Fibroblast of skin of abdomen (primary cell): ENCODE measurements around the gene CUL7.
"Not testable (repeated sequence)": the region's sequence is repeated elsewhere in the genome, so short reads cannot be mapped to it uniquely, and the experiment has no call there.

ENCODE experiments used
- DNase-seq: peaks from one replicate; pipeline ENCODE4 v3.0.0-alpha.2; 2013

CUL7 gene

GRCh38 chr6:43013843-43014433 is 39.7 kb downstream of the CUL7 start, which contains the start of the genes KLHDC3 and MEA1:
Gene KLHDC3 (plus strand): TSS chr6:43014249. CDS start chr6:43017193, 2,944 bp downstream.
Gene MEA1 (minus strand): TSS chr6:43013946. CDS start chr6:43013813, 133 bp downstream.
- peak; percentile 100 for DNase-seq

- DNase-seq, result peak; percentile 16
These were observed 40.4 kb downstream of the CUL7 start for GRCh38 chr6:43013097-43013842.

GRCh38 chr6:43012364-43012763 is 41.3 kb downstream of the CUL7 start:
- DNase-seq, result no peak

- DNase-seq, result no peak
These were observed 42.4 kb downstream of the CUL7 start for GRCh38 chr6:43011207-43011606.

GRCh38 chr6:43009124-43009523 is 44.5 kb downstream of the CUL7 start:
- no peak for DNase-seq

- no peak for DNase-seq
These were observed 46.5 kb downstream of the CUL7 start for GRCh38 chr6:43007126-43007525.

DNA sequence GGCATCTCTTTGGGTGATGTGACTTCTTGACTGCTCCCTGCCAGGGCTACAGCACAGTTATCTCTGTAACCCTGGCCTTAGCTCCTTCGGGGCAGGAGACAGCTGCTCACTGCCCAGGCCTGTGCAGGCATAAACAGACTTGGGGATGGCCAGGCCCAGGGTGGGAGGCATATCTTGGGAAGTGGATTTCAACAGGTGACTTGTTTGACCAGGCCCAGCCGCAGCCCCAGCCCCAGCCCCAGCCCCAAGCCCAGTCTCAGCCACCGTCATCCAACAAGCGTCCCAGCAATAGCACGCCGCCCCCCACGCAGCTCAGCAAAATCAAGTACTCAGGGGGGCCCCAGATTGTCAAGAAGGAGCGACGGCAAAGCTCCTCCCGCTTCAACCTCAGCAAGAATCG is 47.4 kb downstream of the CUL7 start:
- no peak for DNase-seq

GRCh38 chr6:43005844-43006243 is 47.8 kb downstream of the CUL7 start:
- DNase-seq, result no peak

DNA sequence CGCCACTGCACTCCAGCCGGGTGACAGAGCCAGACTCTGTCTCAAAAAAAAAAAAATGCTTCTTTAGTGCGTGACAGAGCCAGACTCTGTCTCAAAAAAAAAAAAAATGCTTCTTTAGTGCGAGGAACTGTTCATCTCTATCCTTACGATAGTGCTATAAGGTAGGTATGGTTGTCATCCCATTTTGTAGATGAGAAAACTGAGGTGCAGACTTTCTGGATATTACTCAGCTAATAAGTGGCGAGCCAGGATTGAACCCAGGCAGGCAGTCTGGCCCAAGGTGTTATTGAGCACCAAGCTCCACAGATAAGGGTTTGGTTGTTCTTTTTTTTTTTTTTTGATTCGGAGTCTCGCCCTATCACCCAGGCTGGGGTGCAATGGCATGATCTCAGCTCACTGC is 51.8 kb downstream of the CUL7 start:
- DNase-seq, result no peak

GRCh38 chr6:42998205-42998604 is 55.4 kb downstream of the CUL7 start:
- DNase-seq, result not testable (repeated sequence)

DNA sequence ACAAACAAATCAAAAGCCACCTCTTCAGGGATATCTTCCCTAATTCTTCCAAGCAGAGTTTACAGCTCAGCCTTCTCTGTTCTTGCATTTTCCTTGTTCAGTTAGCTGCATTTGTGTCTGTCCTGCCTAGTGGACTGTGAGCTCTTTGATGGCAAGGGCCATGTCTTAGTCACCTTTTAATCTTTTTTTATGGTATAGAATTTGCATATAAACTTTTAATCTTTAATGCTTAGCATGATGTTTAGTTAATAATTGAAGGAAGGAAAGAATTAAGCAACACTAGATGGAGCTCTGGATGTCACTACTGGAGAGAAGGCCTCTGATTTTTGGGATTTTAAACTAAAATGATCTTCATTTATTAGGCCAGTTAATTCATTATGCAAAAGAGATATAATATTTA is 57.1 kb downstream of the CUL7 start:
- no peak for DNase-seq

GRCh38 chr6:42993445-42993844 is 60.2 kb downstream of the CUL7 start:
- no peak for DNase-seq

GRCh38 chr6:42989923-42990322 is 63.7 kb downstream of the CUL7 start:
- DNase-seq, result no peak

- no peak for DNase-seq
These were observed 65.1 kb downstream of the CUL7 start for GRCh38 chr6:42988486-42989020.
